ENCODE measurements around the gene TUBG1. TPM values are rescaled to one million over a fixed set of nuclear protein-coding genes. Genes with fewer than 3 reads are reported as not detected.

The TUBG1 gene
- polyA plus RNA-seq (2012; rRNA removed) = 72.4 and 145 TPM in 2 replicates
- polyA plus RNA-seq (2012; cell fraction: cytosol; rRNA removed) = 71.0 and 92.6 TPM in 2 replicates
- 112 and 144 TPM in 2 replicates for polyA plus RNA-seq (2012; cell fraction: nucleus; rRNA removed)

DNA sequence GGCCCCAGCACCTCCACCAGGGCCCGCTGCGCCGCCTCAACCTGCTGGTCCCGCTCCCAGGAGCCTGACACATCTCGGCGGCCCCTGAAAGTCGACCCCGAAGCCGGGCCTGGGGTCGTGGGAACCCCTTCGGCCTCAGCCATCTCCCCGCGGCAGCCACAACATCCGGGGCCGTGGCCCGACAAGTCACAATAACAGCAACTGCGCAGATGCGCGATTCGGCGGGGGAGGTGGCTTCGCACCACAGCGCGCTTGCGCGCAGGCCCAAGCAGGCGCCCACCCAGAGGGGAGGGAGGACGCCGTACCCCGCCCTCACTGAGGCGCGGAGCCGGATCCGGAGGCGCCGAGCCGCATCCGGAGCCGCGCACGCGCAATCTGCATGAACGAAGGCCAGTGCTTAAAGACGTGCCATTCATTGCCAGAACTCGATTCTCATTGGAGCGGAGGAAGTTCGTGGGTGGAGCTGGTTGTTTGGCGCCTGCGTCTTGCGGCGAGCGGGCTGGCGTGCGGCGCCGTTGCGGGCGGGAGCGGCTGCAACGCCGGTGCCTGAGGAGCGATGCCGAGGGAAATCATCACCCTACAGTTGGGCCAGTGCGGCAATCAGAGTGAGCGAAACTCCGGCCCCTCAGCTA is at the start of gene TUBG1, which contains the start of gene RETREG3:
Gene TUBG1 (plus strand): TSS at position 502 of the 632 bp plus-strand sequence. CDS start 55 bp downstream, at position 557.
Gene RETREG3 (minus strand): TSS at position 193 of the 632 bp plus-strand sequence. CDS start 50 bp downstream, at position 143.
- H3K27ac ChIP-seq (ENCODE audit: low read depth in 2 of 2, low read length in 1 of 2) = peak within 1 kb of the TSS; percentile 80 to 91
- ChIA-PET CTCF (interaction anchor here (1.0 to 4.8 kb wide), 7 partner anchors 9 to 69 kb away, joined by 3 to 48 read pairs (median 6); partner anchors contain the start of genes CCR10 and PLEKHH3), POLR2A (interaction anchor here (1.5 to 2.8 kb wide), 7 partner anchors 9 to 72 kb away, joined by 4 to 16 read pairs (median 11); partner anchors contain the start of genes PLEKHH3 and PSMC3IP)
- H2AFZ ChIP-seq (ENCODE audit: low read depth) = peak within 1 kb of the TSS; percentile 86
- no peaks in the 10 kb centered on the region for H3K27me3 ChIP-seq (ENCODE audit: insufficient read depth)
- H3K9me3 ChIP-seq = no peaks in the 10 kb centered on the region
- peaks cover 34% of the 10 kb centered on the region for H4K20me1 ChIP-seq (ENCODE audit: insufficient read depth)
- no peaks in the 10 kb centered on the region for H3K9me2 ChIP-seq
- peak within 1 kb of the TSS; percentile 72 to 99 for H3K4me3 ChIP-seq (ENCODE audit: low read depth in 2 of 2, low read length in 1 of 2)
- H3F3A ChIP-seq (replicated peaks; ENCODE audit: insufficient read depth) = peaks cover 10% of the 10 kb centered on the region
- peak within 1 kb of the TSS; percentile 89 for H3K9ac ChIP-seq
- H3K79me2 ChIP-seq (ENCODE audit: insufficient read depth) = peaks cover 63% of the 10 kb centered on the region
- 1% methylated on average over 43 of the region's 66 CpGs for WGBS (ENCODE audit: low lambda C conversion rate)
- peak; percentile 100 for DNase-seq
- H3K36me3 ChIP-seq (replicated peaks in 1 of 2; ENCODE audit: control insufficient read depth in 1 of 2, insufficient read depth in 2 of 2, low read length in 1 of 2) = peaks cover 22 to 25% of the 10 kb centered on the region in 2 experiments
- H3K4me2 ChIP-seq = peak within 1 kb of the TSS; percentile 97
- H3K4me1 ChIP-seq (ENCODE audit: control insufficient read depth in 1 of 2, insufficient read depth in 2 of 2, low read depth in 1 of 2, low read length in 1 of 2) = peaks cover 0 to 6% of the 10 kb centered on the region in 2 experiments; a peak in 2 of 4 replicates
- TF ChIP-seq SMC3 (IDR thresholded peaks at IDR 0.05; ENCODE audit: low read depth, low read length) (no peak; the same call in 1 of the 2 replicates), GABPA (IDR thresholded peaks at IDR 0.05; ENCODE audit: low read depth) (peak; percentile 41), GATA2 (CRISPR knock-in tag; IDR thresholded peaks at IDR 0.05) (no peak), NRF1 (IDR thresholded peaks at IDR 0.05; ENCODE audit: low read depth, low read length) (peak; percentile 86), POLR2AphosphoS5 (IDR thresholded peaks at IDR 0.05; ENCODE audit: low read depth, low read length) (peak; percentile 75), EZH2phosphoT487 (IDR thresholded peaks at IDR 0.05; ENCODE audit: borderline replicate concordance, low read depth) (no peak), NFIC (IDR thresholded peaks at IDR 0.05; ENCODE audit: borderline replicate concordance) (no peak), CTCF (IDR thresholded peaks at IDR 0.05) (peak; percentile 43), CHD2 (IDR thresholded peaks at IDR 0.05; ENCODE audit: low read length, partially characterized antibody) (no peak), TAF1 (IDR thresholded peaks at IDR 0.05; ENCODE audit: borderline replicate concordance, low read depth, low read length) (no peak; the same call in none of the 2 replicates), SIN3A (IDR thresholded peaks at IDR 0.05; ENCODE audit: borderline replicate concordance, low read depth, low read length) (peak; percentile 21; the same call in 1 of the 2 replicates), ELF1 (IDR thresholded peaks at IDR 0.05) (no peak), YY1 (IDR thresholded peaks at IDR 0.05; ENCODE audit: low read depth) (peak; percentile 60), TEAD4 (IDR thresholded peaks at IDR 0.05; ENCODE audit: borderline replicate concordance, insufficient read depth) (no peak), MXI1 (IDR thresholded peaks at IDR 0.05; ENCODE audit: low read depth, low read length) (peak; percentile 81), REST (IDR thresholded peaks at IDR 0.05; ENCODE audit: low read depth, low read length) (0 out of 2 replicates have a peak, but pooled peaks have one; percentile 5), RCOR1 (IDR thresholded peaks at IDR 0.05; ENCODE audit: low read length) (no peak), FOSL2 (IDR thresholded peaks at IDR 0.05; ENCODE audit: borderline replicate concordance, low read depth) (no peak), EP300 (IDR thresholded peaks at IDR 0.05; ENCODE audit: borderline replicate concordance in 1 of 2, low read depth in 1 of 2, low read length in 1 of 2) (no peak), RFX5 (IDR thresholded peaks at IDR 0.05; ENCODE audit: low read length) (peak; percentile 55; the same call in 1 of the 2 replicates), JUND (IDR thresholded peaks at IDR 0.05) (no peak), FOXJ3 (CRISPR knock-in tag; IDR thresholded peaks at IDR 0.05) (no peak), RXRA (IDR thresholded peaks at IDR 0.05; ENCODE audit: borderline replicate concordance, low read depth) (no peak)
- TF ChIP-seq, protein P1, sequence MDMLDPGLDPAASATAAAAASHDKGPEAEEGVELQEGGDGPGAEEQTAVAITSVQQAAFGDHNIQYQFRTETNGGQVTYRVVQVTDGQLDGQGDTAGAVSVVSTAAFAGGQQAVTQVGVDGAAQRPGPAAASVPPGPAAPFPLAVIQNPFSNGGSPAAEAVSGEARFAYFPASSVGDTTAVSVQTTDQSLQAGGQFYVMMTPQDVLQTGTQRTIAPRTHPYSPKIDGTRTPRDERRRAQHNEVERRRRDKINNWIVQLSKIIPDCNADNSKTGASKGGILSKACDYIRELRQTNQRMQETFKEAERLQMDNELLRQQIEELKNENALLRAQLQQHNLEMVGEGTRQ (IDR thresholded peaks at IDR 0.05; ENCODE audit: borderline replicate concordance, low read depth, low read length) = no peak
- TF ChIP-seq, protein P2, sequence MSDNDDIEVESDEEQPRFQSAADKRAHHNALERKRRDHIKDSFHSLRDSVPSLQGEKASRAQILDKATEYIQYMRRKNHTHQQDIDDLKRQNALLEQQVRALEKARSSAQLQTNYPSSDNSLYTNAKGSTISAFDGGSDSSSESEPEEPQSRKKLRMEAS (IDR thresholded peaks at IDR 0.05; ENCODE audit: low read depth) = peak; percentile 83
- TF ChIP-seq, protein P3, sequence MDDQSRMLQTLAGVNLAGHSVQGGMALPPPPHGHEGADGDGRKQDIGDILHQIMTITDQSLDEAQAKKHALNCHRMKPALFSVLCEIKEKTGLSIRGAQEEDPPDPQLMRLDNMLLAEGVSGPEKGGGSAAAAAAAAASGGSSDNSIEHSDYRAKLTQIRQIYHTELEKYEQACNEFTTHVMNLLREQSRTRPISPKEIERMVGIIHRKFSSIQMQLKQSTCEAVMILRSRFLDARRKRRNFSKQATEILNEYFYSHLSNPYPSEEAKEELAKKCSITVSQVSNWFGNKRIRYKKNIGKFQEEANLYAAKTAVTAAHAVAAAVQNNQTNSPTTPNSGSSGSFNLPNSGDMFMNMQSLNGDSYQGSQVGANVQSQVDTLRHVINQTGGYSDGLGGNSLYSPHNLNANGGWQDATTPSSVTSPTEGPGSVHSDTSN (IDR thresholded peaks at IDR 0.05) = peak; percentile 94

All from SK-N-SH (cell line).